ENCODE measurements around the gene SPG11. TPM values are rescaled to one million over a fixed set of nuclear protein-coding genes. Genes with fewer than 3 reads are reported as not detected.
"Not testable (repeated sequence)": the region's sequence is repeated elsewhere in the genome, so short reads cannot be mapped to it uniquely, and the experiment has no call there.

SPG11 gene
- total and polyA plus RNA-seq, 4 donors = 17.3 to 65.3 (median 31.3) TPM

- no peak for TF ChIP-seq FOXA2 (IDR thresholded peaks at IDR 0.05)
- TF ChIP-seq YY1 (IDR thresholded peaks at IDR 0.05) = no peak
- TF ChIP-seq JUND (IDR thresholded peaks at IDR 0.05) = no peak
These were observed 95.1 kb downstream of the SPG11 start (continued) for GRCh38 chr15:44568338-44568737.

- TF ChIP-seq MAX (IDR thresholded peaks at IDR 0.05) = no peak
- TF ChIP-seq RXRA (IDR thresholded peaks at IDR 0.05) = no peak
- no peak for TF ChIP-seq SP1 (IDR thresholded peaks at IDR 0.05)
- DNase-seq (ENCODE audit: low spot score) = no peak
- 97% methylated on average over 4 of the region's 4 CpGs for WGBS
- H3K27me3 ChIP-seq (ENCODE audit: control insufficient read depth in 4 of 4, insufficient read depth in 4 of 4, low read length in 3 of 4) = no peaks in the 10 kb centered on the region
- H3K9me3 ChIP-seq (ENCODE audit: control insufficient read depth in 4 of 4, low read length in 3 of 4) = no peaks in the 10 kb centered on the region
- no peaks in the 10 kb centered on the region for H3K4me1 ChIP-seq (ENCODE audit: control insufficient read depth in 4 of 4, insufficient read depth in 4 of 4, low read length in 3 of 4)
- no peak overlapping the region for H3K27ac ChIP-seq (ENCODE audit: low read depth in 1 of 2, low read length in 2 of 2)
- no peak overlapping the region for H3K9ac ChIP-seq (ENCODE audit: low read depth in 1 of 2, low read length in 2 of 2)
- H3K4me3 ChIP-seq (ENCODE audit: low read depth in 1 of 3, low read length in 3 of 3) = no peak overlapping the region
- peaks cover 5 to 90% (median 70%) of the 10 kb centered on the region in 4 donors for H3K36me3 ChIP-seq (ENCODE audit: control insufficient read depth in 4 of 4, insufficient read depth in 3 of 4, low read depth in 1 of 4, low read length in 3 of 4)
These were observed 97.3 kb downstream of the SPG11 start for GRCh38 chr15:44566155-44566540.

DNA sequence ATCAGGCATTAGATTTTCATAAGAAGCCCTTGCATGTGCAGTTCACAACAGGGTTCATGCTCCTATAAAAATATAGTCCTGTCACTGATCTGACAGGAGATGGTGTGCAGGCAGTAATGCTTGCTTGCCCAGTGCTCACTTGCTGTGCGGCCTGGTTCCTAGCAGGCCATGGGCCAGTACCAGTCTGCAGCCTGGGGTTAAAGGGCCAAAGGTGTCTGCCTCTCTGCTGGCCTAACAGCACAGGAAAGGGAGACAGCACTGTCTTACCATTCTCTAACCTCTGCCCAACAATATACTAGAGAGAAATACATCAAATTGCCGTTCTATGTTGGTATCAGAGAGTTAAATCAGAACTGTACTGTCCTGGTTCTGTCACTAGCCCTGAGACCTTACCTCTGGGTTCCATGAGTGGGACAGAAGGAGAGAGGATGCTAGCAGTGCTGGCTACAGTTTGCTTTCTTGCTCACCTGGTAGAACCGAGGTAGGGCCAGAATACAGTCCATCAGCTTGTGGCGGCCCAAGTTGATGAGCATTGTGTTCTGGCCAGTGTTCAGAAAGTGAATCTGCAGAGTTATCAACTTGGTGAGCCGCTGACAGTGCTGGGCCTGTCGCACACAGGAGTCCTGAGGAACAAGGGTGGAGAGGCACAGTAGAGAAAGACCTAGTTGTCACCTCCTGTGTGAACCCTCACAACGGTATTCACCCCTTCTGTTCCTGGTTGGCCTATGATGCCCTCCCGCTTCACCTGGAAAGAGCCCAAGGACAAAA lies 97.9 kb downstream of the SPG11 start:
- Histone ChIP-seq H3K9ac (ENCODE audit: low read depth in 1 of 2, low read length in 2 of 2) (no peak overlapping the region), H3K36me3 (ENCODE audit: control insufficient read depth in 4 of 4, insufficient read depth in 3 of 4, low read depth in 1 of 4, low read length in 3 of 4) (peaks cover 5 to 91% (median 71%) of the 10 kb centered on the region in 4 donors), H3K27me3 (ENCODE audit: control insufficient read depth in 4 of 4, insufficient read depth in 4 of 4, low read length in 3 of 4) (no peaks in the 10 kb centered on the region), H3K27ac (ENCODE audit: low read depth in 1 of 2, low read length in 2 of 2) (no peak overlapping the region), H3K4me3 (ENCODE audit: low read depth in 1 of 3, low read length in 3 of 3) (no peak overlapping the region), H3K9me3 (ENCODE audit: control insufficient read depth in 4 of 4, low read length in 3 of 4) (no peaks in the 10 kb centered on the region), H3K4me1 (ENCODE audit: control insufficient read depth in 4 of 4, insufficient read depth in 4 of 4, low read length in 3 of 4) (no peaks in the 10 kb centered on the region)
- TF ChIP-seq SP1 (IDR thresholded peaks at IDR 0.05) = no peak
- TF ChIP-seq RXRA (IDR thresholded peaks at IDR 0.05) = no peak
- TF ChIP-seq FOXA1 (IDR thresholded peaks at IDR 0.05) = no peak
- no peak for TF ChIP-seq HNF4G (IDR thresholded peaks at IDR 0.05)
- TF ChIP-seq RAD21 (IDR thresholded peaks at IDR 0.05) = no peak
- no peak for TF ChIP-seq ZBTB33 (IDR thresholded peaks at IDR 0.05)
- TF ChIP-seq FOXA2 (IDR thresholded peaks at IDR 0.05) = no peak
- no peak for TF ChIP-seq HNF4A (conservative IDR thresholded peaks at IDR 0.05)
- no peak for TF ChIP-seq TAF1 (conservative IDR thresholded peaks at IDR 0.05)
- 98% methylated on average over 8 of the region's 8 CpGs for WGBS
- DNase-seq (ENCODE audit: low spot score) = no peak

DNA sequence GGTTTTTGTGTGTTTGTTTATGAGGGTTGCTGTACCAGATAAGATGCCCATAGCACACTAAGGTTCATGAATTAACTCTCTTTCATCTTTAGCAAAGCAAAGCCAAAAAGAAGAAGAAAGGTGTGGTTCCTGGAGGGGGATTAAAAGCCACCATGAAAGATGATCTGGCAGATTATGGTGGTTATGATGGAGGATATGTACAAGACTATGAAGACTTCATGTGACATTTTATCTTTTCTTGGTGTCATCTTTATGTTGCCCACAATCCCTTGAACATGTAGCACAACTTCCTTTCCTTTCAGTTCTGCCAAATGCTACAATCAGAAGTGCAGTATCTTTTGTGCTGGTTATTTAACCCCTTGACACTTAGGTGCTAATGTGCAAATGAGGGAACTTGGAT lies 102.5 kb downstream of the SPG11 start:
- not testable (repeated sequence) for H3K27ac ChIP-seq (ENCODE audit: low read depth in 1 of 2, low read length in 2 of 2); H3K4me1 ChIP-seq (ENCODE audit: control insufficient read depth in 4 of 4, insufficient read depth in 4 of 4, low read length in 3 of 4); H3K9ac ChIP-seq (ENCODE audit: low read depth in 1 of 2, low read length in 2 of 2); H3K9me3 ChIP-seq (ENCODE audit: control insufficient read depth in 4 of 4, low read length in 3 of 4); DNase-seq (ENCODE audit: low spot score); H3K4me3 ChIP-seq (ENCODE audit: low read depth in 1 of 3, low read length in 3 of 3); H3K27me3 ChIP-seq (ENCODE audit: control insufficient read depth in 4 of 4, insufficient read depth in 4 of 4, low read length in 3 of 4)
- H3K36me3 ChIP-seq (ENCODE audit: control insufficient read depth in 4 of 4, insufficient read depth in 3 of 4, low read depth in 1 of 4, low read length in 3 of 4) = peaks cover 18 to 86% (median 75%) of the 10 kb centered on the region in 4 donors
